A549 (cell line): ENCODE measurements around the gene RAB15.

Experiments
- CBX2 ChIP-seq: fragments of 200-600 bp; sonication (generic); IDR thresholded peaks from 2 replicates; pipeline ENCODE4 v1.6.1; 2016; ENCODE audit warnings: low read depth, mild to moderate bottlenecking, borderline replicate concordance
- HDAC2 ChIP-seq: fragments of 200-600 bp; sonication (generic); IDR thresholded peaks from 2 replicates; pipeline ENCODE4 v1.6.1; 2016
- JUN ChIP-seq, 2 experiments: fragments of >200 bp; sonication (Bioruptor Twin); formaldehyde crosslinking; IDR thresholded peaks; 2 replicates in 1 of 2; 3 replicates in 1 of 2; pipeline ENCODE4 v1.6.1; 2016 to 2017
- JUNB ChIP-seq: fragments of >200 bp; sonication (Bioruptor Twin); formaldehyde crosslinking; IDR thresholded peaks from 2 replicates; pipeline ENCODE4 v1.6.1; 2016
- MAFK ChIP-seq: fragments of 450-650 bp; IDR thresholded peaks from 2 replicates; pipeline ENCODE4 v1.6.1; 2014; ENCODE audit not compliant: partially characterized antibody
- PHF8 ChIP-seq: fragments of 200-600 bp; sonication (generic); IDR thresholded peaks from 2 replicates; pipeline ENCODE4 v1.6.1; 2016; ENCODE audit warnings: low read depth, mild to moderate bottlenecking, antibody characterized with exemption, moderate library complexity, borderline replicate concordance
- POLR2A ChIP-seq: IDR thresholded peaks from 2 replicates; pipeline ENCODE4 v1.6.1; 2012; ENCODE audit warnings: mild to moderate bottlenecking, low read length
- RFX5 ChIP-seq: fragments of 450-650 bp; IDR thresholded peaks from 2 replicates; pipeline ENCODE4 v1.7.1; 2014; ENCODE audit warnings: antibody characterized with exemption, mild to moderate bottlenecking, moderate library complexity
- TF ChIP-seq, protein P1 (sequence below): fragments of >200 bp; sonication (Bioruptor Twin); formaldehyde crosslinking; IDR thresholded peaks from 3 replicates; pipeline ENCODE4 v1.5.1; 2016
- TF ChIP-seq, protein P2 (sequence below): IDR thresholded peaks from 2 replicates; pipeline ENCODE4 v1.6.1; 2012
- TF ChIP-seq, protein P3 (sequence below): fragments of 250-450 bp; sonication (Bioruptor Pico); IDR thresholded peaks from 2 replicates; pipeline ENCODE4 v1.5.0; 2021; ENCODE audit warnings: mild to moderate bottlenecking, moderate library complexity, borderline replicate concordance
- TF ChIP-seq, protein P4 (sequence below): fragments of 200-600 bp; sonication (generic); IDR thresholded peaks from 2 replicates; pipeline ENCODE4 v1.6.1; 2016; ENCODE audit warnings: antibody characterized with exemption, mild to moderate bottlenecking, moderate library complexity

DNA sequence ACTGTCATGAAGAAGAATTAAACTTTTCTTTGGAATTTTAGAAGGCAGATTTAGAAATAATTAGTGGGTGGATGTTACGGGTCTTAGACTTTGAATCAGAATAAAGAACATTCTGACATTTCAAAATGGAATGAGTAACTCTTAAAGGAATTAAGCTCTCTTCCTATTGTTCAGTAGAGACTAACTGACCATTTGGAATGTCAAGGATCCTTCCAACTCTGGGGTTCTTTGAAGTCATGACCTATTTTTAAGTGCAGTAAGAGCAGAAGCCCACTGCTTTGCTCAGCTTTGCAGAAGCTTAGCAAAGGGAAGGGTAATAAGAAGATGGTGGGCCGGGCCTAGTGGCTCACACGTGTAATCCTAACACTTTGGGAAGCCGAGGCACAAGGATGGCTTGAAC is 53.9 kb downstream of the RAB15 start:
- TF ChIP-seq, protein P1, sequence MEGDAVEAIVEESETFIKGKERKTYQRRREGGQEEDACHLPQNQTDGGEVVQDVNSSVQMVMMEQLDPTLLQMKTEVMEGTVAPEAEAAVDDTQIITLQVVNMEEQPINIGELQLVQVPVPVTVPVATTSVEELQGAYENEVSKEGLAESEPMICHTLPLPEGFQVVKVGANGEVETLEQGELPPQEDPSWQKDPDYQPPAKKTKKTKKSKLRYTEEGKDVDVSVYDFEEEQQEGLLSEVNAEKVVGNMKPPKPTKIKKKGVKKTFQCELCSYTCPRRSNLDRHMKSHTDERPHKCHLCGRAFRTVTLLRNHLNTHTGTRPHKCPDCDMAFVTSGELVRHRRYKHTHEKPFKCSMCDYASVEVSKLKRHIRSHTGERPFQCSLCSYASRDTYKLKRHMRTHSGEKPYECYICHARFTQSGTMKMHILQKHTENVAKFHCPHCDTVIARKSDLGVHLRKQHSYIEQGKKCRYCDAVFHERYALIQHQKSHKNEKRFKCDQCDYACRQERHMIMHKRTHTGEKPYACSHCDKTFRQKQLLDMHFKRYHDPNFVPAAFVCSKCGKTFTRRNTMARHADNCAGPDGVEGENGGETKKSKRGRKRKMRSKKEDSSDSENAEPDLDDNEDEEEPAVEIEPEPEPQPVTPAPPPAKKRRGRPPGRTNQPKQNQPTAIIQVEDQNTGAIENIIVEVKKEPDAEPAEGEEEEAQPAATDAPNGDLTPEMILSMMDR, result no peak
- TF ChIP-seq JUNB (no peak), CBX2 (no peak), HDAC2 (no peak), MAFK (no peak), POLR2A (no peak), JUN (IDR thresholded peaks at IDR 0.05) (no peak), RFX5 (no peak), PHF8 (no peak)
- TF ChIP-seq, protein P2, sequence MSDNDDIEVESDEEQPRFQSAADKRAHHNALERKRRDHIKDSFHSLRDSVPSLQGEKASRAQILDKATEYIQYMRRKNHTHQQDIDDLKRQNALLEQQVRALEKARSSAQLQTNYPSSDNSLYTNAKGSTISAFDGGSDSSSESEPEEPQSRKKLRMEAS, result no peak
- TF ChIP-seq, protein P3, sequence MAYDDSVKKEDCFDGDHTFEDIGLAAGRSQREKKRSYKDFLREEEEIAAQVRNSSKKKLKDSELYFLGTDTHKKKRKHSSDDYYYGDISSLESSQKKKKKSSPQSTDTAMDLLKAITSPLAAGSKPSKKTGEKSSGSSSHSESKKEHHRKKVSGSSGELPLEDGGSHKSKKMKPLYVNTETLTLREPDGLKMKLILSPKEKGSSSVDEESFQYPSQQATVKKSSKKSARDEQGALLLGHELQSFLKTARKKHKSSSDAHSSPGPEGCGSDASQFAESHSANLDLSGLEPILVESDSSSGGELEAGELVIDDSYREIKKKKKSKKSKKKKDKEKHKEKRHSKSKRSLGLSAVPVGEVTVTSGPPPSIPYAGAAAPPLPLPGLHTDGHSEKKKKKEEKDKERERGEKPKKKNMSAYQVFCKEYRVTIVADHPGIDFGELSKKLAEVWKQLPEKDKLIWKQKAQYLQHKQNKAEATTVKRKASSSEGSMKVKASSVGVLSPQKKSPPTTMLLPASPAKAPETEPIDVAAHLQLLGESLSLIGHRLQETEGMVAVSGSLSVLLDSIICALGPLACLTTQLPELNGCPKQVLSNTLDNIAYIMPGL (CRISPR knock-in tag), result no peak
- TF ChIP-seq, protein P4, sequence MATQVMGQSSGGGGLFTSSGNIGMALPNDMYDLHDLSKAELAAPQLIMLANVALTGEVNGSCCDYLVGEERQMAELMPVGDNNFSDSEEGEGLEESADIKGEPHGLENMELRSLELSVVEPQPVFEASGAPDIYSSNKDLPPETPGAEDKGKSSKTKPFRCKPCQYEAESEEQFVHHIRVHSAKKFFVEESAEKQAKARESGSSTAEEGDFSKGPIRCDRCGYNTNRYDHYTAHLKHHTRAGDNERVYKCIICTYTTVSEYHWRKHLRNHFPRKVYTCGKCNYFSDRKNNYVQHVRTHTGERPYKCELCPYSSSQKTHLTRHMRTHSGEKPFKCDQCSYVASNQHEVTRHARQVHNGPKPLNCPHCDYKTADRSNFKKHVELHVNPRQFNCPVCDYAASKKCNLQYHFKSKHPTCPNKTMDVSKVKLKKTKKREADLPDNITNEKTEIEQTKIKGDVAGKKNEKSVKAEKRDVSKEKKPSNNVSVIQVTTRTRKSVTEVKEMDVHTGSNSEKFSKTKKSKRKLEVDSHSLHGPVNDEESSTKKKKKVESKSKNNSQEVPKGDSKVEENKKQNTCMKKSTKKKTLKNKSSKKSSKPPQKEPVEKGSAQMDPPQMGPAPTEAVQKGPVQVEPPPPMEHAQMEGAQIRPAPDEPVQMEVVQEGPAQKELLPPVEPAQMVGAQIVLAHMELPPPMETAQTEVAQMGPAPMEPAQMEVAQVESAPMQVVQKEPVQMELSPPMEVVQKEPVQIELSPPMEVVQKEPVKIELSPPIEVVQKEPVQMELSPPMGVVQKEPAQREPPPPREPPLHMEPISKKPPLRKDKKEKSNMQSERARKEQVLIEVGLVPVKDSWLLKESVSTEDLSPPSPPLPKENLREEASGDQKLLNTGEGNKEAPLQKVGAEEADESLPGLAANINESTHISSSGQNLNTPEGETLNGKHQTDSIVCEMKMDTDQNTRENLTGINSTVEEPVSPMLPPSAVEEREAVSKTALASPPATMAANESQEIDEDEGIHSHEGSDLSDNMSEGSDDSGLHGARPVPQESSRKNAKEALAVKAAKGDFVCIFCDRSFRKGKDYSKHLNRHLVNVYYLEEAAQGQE, result no peak
